ENCODE results near the gene C22orf15. TPM values are rescaled to one million over a fixed set of nuclear protein-coding genes. Genes with fewer than 3 reads are reported as not detected.

C22orf15 gene
- total RNA-seq, 1 experiment from 2014 or later, result 0.81 TPM

GRCh38 chr22:23786752-23787599, 24.2 kb downstream of the C22orf15 start, which contains the start of gene SMARCB1:
Gene SMARCB1 (plus strand): TSS chr22:23786966. CDS start chr22:23787170, 204 bp downstream.
- WGBS (ENCODE audit: extremely low coverage, insufficient read length, low lambda C conversion rate), result no CpG with 5 or more reads among the region's 97 CpGs
- no peak within 1 kb of the TSS for H3T11ph ChIP-seq (ENCODE audit: low read length)
- no peaks in the 10 kb centered on the region for H3K9me3 ChIP-seq (ENCODE audit: control insufficient read depth, low read depth, low read length)
- no peaks in the 10 kb centered on the region for H3K9me3 Mint-ChIP-seq
- no peak within 1 kb of the TSS for H2BK5ac ChIP-seq (ENCODE audit: insufficient read length, low read length)
- H2BK120ac ChIP-seq (ENCODE audit: low read depth, low read length, poor library complexity, severe bottlenecking), result no peak within 1 kb of the TSS
- H2AFZ ChIP-seq (ENCODE audit: low read length), result peak within 1 kb of the TSS; percentile 7
- H3K14ac ChIP-seq (ENCODE audit: insufficient read depth, low read length), result peak within 1 kb of the TSS; percentile 99
- peaks cover 0 to 11% (median 10%) of the 10 kb centered on the region in 3 experiments; a peak in 5 of 7 replicates for H3K36me3 Mint-ChIP-seq (ENCODE audit: insufficient read depth in 1 of 3, low read depth in 3 of 3)
- no peak within 1 kb of the TSS for H2BK15ac ChIP-seq (ENCODE audit: low read depth, low read length)
- peak within 1 kb of the TSS; percentile 88 to 96 (median 96); a peak in 6 of 7 replicates for H3K27ac Mint-ChIP-seq
- H3K56ac ChIP-seq (ENCODE audit: insufficient read length, low read depth, low read length), result no peak within 1 kb of the TSS
- H3K79me1 ChIP-seq (ENCODE audit: insufficient read depth, low read depth, low read length, poor library complexity, severe bottlenecking), result no peaks in the 10 kb centered on the region
- H2BK12ac ChIP-seq (ENCODE audit: insufficient read length, low read depth, low read length), result peak within 1 kb of the TSS; percentile 9
- peaks cover 16% of the 10 kb centered on the region; the same call in 1 of the 2 replicates for H3K79me2 ChIP-seq (ENCODE audit: insufficient read depth, low read length)
- H2BK20ac ChIP-seq (ENCODE audit: low read depth, low read length, poor library complexity, severe bottlenecking), result no peak within 1 kb of the TSS
- peak within 1 kb of the TSS; percentile 54 for H3K27ac ChIP-seq (ENCODE audit: insufficient read length, low read depth, low read length)
- H3K4ac ChIP-seq (ENCODE audit: low read depth, low read length), result no peak within 1 kb of the TSS; the same call in 1 of the 2 replicates
- H3K4me2 ChIP-seq (ENCODE audit: insufficient read depth, insufficient read length, low read length), result peak within 1 kb of the TSS; percentile 70
- DNase-seq, result peak; percentile 84
- H3K4me3 Mint-ChIP-seq, result peak within 1 kb of the TSS; percentile 88 to 95
- peaks cover 22 to 30% of the 10 kb centered on the region in 2 experiments for H3K4me1 Mint-ChIP-seq
- peaks cover 2% of the 10 kb centered on the region for H3K23me2 ChIP-seq (ENCODE audit: insufficient read length, low read depth, low read length, poor library complexity, severe bottlenecking)
- no peak within 1 kb of the TSS for H2AK5ac ChIP-seq (ENCODE audit: insufficient read length, low read length)
- H3K4me1 ChIP-seq (ENCODE audit: insufficient read depth, low read length), result peaks cover 2% of the 10 kb centered on the region; the same call in 1 of the 2 replicates
- H4K8ac ChIP-seq (replicated peaks; ENCODE audit: insufficient read length, low read depth, low read length), result no peak within 1 kb of the TSS
- no peaks in the 10 kb centered on the region for H3K27me3 ChIP-seq (ENCODE audit: insufficient read depth, low read length)
- no peak within 1 kb of the TSS for H4K5ac ChIP-seq (ENCODE audit: insufficient read length, low read depth, low read length)
- no peak within 1 kb of the TSS for H3K23ac ChIP-seq (ENCODE audit: insufficient read length, low read depth, low read length)
- H3K18ac ChIP-seq (ENCODE audit: insufficient read length, low read depth, low read length), result peak within 1 kb of the TSS; percentile 99
- peak within 1 kb of the TSS; percentile 94 for H3K9ac ChIP-seq (ENCODE audit: extremely low read depth, insufficient read length, low read length)
- no peaks in the 10 kb centered on the region for H3K27me3 Mint-ChIP-seq (ENCODE audit: low read depth)
- no peak within 1 kb of the TSS for H4K91ac ChIP-seq (ENCODE audit: insufficient read length, low read depth, low read length)
- H4K20me1 ChIP-seq (ENCODE audit: control insufficient read depth, insufficient read depth, insufficient read length), result no peaks in the 10 kb centered on the region
- TF ChIP-seq CTCF (conservative IDR thresholded peaks at IDR 0.05), result 0 out of 3 replicates have a peak, but pooled peaks have one; percentile 10
